NCI-H128 (cell line): ENCODE data around the gene UBXN1.
"Not testable (repeated sequence)": the region's sequence is repeated elsewhere in the genome, so short reads cannot be mapped to it uniquely, and the experiment has no call there.

Source experiments
- DNase-seq: peaks from one replicate; lab custom pipeline; 2025; ENCODE audit not compliant: unreplicated experiment; lab: John Stamatoyannopoulos, UW

UBXN1 gene

DNA sequence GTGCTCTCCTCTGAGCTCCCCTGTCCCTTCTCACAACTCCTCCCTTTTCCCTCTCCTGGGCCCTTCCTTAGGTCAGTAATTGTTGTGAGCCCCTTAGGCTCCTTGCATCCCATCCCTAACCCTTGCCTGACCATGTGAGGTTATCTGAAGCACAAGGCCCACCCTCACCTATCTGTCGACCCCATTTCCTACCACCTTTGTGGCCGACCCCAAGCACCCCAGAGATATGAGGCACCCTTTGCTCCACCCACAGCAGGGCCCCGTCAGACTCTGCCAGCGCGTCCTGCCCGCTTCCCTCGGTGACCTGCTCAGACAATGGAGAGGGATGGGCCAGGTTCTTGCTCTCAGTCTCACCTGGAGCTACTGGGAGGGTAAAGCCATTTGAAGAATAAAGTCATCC, 29.9 kb upstream of the UBXN1 start:
- no peak for DNase-seq

DNA sequence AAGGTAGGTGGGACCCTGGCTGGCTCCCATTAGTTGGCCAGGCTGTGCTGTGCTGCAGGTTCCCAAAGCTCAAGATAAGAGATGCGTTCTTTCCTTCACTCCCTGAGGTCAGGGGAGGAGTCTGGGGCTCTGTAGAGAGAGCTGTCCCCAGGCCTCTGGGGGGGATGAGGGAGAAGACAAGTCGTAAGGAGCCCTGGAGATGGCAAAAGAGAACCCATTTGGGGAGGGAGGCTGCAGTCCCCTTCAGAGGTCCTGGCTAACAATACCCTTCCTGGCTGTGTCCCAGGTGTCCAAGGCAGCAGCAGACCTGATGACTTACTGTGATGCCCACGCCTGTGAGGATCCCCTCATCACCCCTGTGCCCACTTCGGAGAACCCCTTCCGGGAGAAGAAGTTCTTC, 29.5 kb upstream of the UBXN1 start:
- no peak for DNase-seq

DNA sequence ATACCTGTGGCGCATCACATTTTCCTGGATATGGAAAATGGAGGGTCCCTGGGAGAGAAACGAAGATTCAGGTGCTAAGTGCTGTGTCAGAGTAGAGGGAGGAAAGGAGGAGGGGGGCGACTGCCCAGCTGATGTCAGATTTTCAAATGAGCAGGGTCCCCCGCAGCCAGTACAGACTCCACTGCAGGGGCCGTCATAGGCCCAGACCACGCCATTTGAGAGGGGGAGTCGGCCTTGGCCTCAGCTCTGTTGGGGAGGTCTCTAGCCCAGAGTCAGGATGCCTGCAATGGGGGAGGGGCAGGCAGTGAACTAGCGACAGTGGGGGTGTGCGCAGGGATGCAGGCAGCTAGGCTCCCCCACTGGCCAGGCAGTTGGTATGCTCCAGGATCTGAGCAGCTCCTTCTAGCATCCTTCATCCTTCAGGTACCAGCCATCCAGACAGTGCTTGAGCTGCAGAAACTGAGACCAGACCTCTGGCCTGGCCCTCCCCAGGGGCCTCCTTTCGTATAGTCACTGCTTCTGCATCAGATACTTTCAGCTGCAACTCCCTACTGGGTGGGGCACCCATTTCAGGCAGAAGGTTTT, 28.5 kb upstream of the UBXN1 start, which contains the start of the genes BSCL2 and GNG3:
TSS of gene BSCL2 (minus strand) at position 148 of the 585 bp plus-strand sequence. CDS start 229 bp downstream, outside the sequence.
TSS of gene GNG3 (plus strand) at position 400 of the 585 bp plus-strand sequence. CDS start 620 bp downstream, outside the sequence.
- peak; percentile 23 for DNase-seq

DNA sequence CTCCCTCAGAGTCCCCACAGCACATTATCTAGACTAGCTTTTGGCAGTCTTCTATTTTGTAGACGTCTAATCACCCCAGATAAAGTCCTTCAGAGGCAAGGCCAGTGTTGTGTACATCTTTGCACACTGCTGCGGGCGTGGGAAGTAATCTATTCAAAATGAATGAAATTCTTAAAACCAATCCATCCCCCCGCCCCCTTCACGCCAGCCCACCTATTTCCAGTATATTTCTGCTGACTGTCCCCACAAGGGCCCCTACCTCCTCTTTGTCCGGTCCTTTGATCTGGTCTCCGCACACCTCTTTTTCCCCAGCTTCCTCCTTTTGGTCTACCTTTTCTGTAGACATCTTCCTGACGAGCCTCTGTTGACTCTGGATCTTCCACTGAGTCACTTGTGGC, 28.0 kb upstream of the UBXN1 start:
- DNase-seq, result no peak

DNA sequence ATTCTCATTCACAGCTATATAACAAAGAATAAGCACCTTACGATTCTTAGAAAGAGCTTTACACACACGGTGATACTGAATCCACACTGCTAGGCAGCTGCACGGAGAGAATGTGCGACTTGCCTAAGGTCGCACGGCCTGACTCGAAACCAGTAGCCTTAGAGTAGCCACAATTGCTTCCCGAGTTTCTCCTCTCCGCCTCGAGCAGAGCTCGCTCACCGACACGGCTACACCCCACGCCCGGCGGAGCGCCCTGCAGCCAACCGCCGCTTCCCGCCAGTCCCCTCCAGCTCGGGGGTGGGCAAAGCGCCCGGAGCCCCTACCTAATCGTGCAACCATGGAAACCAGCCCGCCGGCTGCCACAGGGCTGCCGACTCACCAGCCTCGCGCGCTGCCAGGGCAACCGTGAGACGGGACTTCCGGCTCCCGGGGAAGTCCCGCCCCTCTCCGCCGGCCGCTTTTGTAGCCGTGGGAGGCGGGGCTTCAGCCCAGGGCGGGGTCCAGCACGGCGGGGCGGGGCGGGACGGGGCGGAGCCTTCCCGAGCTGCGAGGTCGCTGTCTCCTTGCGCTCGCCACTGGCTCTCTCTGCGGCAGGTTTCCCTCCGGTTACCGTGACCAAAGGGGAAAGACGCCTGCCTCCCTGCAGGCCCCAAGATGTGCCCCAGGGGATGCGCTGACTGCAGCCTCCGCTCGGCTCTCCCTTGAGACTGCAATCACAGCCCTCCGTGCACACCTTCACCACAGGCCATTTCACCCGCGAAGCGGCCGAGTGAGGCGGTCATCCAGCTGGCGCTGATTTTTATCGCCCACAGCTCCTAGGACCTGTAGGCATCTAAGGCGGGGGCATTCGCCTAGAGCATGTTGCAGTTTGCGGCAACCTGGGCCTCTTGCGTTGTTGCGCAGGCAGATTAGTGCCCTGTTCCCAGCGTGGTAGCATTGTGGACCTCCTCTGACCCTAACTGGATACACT, 27.3 kb upstream of the UBXN1 start:
- DNase-seq, result peak; percentile 98

DNA sequence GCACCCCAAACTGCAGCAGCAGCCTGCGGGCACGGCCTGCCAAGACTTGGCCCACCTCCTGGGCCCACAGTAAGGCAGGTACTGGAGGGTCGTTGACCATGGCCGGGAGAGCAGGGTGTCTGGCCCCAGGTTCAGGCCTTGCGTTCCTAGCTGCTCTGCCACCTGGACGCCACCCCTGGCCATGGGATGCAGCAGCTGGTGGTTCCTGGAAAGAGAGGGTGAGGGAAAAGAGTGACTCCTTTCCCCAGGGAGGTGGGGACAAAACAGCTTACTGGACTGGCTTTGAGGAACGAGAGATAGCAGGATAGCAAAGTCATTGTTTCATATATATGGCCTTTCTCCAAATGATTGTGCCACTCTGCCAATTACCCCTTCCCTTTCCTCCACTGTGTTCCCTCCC, 26.5 kb upstream of the UBXN1 start:
- no peak for DNase-seq

DNA sequence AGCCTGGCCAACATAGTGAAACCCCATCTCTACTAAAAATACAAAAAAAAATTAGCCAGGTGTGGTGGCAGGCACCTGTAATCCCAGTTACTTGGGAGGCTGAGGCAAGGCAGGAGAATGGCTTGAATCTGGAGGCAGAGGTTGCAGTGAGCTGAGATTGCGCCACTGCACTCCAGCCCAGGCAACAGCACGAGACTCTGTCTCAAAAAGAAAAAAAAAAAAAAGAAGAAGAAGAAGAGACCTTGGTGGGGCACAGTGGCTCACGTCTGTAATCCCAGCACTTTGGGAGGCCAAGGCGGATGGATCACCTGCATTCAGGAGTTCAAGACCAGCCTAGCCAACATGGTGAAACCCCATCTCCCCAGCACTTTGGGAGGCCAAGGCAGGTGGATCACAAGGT, 25.0 kb upstream of the UBXN1 start:
- not testable (repeated sequence) for DNase-seq

DNA sequence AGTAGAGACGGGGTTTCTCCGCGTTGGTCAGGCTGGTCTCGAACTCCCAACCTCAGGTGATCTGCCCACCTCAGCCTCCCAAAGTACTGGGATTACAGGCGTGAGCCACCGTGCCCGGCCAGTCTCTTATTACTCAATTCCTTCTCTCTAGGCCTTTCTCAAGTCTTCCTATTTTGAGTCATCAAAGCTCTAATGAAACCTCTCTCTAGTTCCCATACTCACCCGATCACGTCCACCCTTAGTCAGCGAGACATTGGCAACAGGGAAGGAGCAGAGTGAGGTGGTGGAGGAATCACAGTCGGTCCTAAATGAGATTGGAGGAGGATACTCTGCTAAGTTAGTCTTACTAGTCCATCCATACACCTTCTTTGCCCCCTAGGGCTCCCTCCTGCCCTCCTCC, 23.4 kb upstream of the UBXN1 start:
- DNase-seq, result no peak

DNA sequence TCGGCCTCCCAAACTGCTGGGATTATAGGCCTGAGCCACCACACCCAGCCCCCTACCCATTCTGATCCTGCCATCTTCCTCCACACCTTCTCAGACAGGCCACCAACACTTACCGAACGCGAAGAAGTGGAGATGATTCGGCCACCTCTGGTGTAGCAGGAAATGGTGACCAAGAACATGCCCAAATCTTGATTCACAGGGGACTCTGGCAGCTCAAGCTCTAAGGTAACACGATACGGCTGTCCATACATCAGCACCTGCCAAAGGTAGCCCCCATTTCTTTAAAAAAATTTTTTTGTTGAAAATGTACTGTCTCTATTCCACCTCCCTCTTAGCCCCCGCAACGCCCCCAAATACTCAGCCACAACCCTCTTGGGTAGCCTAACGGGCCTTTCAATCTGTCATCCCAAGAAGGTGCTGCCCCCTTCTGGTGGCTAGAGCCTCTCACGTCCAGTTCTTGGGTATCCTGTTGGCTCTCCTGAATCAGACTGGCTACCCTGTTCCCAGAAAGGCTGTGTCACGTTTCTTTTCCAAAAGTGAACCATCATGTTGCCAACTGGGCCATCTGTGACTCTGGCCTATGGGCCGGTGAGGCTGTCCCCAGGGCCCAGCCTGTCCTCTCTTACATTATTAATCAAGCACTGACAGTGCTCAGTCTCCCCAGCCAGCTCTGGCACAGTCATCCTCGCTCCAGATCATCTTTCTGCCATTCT, 15.7 kb upstream of the UBXN1 start:
- peak; percentile 41 for DNase-seq

DNA sequence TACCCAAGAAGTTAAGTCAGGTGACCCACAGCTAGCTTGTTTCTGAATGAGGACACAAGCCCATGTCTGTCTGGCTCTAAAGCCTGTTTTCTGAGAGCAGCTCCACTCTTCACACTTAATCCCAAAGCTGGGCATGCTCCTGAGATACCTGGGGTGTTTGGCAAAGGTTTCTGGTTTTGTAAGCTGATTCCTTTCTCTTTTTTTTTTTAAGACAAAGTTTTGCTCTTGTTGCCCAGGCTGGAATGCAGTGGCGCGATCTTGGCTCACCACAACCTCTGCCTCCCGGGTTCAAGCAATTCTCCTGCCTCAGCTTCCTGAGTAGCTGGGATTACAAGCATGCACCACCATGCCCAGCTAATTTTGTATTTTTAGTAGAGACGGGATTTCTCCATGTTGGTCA, 14.8 kb upstream of the UBXN1 start:
- not testable (repeated sequence) for DNase-seq

DNA sequence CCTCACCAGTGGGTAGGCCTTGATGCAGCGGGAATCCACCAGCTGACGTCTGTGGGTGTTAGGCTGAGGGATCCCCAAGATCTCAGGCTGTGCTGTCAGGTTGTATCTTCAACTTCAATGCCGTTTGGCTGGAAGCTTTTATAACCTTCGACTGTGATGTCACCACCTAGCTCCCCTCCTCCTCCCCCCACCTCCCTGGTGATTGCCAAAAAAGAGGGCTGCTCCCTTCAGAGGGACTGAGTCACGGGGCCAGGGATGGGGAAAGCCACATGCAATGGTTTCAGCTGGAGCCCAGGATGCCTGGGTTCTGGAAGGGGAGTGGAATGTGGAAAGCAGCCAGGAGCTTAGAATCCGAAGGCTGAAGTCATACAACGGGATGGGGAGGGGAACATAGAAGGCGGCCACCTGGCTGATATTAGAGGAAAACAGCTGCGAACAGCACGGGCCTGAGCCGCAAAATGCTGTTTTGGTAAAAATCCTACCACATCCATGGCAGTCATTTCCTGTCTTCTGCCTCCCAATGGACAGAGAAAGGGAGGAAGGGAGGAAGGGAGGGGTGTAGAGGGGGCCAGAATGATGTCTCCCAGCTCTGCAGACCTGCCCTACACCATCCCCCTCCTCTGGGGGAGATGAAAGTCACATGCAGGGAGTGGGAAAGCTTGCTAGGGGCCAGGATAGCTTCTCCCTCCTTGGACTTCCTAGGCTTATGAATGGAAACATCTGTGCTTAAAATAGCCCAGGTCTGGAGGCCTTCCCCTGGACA, 10.7 kb upstream of the UBXN1 start, which contains the start of gene LRRN4CL:
TSS of gene LRRN4CL (minus strand) at position 110 of the 763 bp plus-strand sequence. CDS start 1,022 bp downstream, outside the sequence.
- no peak for DNase-seq

DNA sequence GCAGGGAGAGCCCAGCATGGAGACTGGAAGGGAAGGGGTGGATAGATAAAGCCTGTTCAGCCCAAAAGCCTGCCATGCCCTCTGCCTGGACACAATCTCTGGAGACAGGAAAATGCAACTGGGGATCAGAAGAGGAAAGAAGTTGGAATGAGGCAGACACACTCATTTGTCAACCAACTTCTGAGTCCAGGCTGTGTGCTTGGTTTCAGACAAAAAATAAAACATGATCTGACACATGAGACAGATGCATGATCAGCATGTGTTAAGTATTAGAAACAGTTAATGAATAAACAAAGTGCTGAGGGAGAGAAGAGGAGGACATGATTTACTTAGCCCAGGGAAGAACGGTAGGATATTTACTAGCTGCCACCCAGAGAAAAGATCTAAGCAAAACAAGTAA, 9.6 kb upstream of the UBXN1 start:
- no peak for DNase-seq

DNA sequence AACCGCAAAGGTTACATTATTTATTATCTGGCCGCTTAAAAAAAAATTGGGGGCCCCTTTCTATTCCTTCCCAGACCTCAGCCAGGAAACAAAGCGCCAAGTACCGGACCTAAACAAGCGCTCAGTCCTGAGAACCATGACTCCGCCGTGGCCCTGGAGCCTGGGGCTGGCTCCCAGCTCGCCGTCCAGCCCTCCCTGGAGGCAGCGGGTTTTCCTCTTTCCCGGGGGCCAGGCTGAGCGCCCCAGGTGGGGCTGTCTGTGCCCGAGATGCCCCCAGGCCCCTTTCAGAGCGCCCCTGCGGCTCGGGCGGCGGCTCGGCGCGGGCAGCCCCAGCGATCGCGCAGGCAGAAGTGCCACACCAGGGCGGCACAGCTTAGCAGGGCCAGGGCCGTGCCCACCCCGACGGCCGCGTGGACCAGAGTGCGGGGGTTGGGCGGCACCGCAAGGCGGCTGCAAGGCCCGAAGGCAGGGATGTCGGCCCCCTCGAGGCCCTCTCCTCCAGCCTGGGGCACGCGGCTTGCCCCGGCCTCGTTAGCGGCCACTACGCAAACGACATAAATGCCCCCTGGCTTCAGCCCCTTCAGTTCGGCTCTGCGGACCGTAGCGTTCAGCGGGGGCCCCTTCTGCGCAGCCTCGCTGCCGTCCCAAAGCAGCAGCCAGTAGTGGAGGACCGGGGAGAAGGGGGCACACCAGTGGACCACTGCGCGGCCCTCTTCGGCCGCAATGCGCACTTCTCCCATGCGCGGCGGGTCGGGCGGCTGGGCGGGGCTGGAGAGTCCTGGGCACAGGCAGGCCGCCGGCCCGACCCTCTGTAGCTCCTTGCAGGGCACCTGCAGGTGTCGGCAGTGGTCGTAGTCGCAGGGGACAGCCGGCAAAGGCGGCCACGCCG, 8.9 kb upstream of the UBXN1 start:
- no peak for DNase-seq

DNA sequence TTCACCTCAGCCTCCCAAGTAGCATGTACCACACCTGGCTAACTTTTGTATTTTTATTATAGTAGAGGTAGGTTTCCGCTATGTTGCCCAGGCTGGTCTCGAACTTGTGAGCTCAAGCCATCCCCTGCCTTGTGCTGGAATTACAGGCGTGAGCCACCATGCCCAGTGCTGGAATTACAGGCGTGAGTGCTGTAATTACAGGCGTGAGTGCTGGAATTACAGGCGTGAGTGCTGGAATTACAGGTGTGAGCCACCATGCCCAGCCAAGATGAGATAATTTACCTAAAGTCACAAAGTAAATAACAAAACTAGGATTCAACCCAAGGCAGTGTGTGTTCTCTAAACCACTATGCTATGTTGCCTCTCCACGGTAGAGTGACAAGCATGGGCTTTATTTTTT, 3.6 kb upstream of the UBXN1 start:
- no peak for DNase-seq

DNA sequence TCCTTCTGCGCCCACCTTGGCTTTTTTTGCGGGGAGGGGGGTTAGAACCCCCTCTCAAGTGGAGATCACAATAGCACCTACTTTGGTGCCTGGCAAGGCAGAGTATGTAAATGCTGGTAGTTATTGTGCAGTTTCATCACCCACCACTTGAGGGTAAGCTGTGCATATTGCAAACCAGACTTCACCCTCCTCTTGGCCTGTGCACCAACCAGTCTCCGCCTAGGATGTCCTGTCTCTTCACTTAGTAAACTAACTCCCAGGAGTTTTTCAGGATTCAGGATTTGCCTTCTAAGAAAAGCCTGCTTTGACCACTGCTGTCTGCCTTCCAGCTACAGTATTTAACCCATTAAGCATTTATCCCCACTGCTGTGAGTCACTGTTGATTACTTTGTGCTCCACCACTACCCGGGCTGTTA, 2.0 kb upstream of the UBXN1 start:
- no peak for DNase-seq

DNA sequence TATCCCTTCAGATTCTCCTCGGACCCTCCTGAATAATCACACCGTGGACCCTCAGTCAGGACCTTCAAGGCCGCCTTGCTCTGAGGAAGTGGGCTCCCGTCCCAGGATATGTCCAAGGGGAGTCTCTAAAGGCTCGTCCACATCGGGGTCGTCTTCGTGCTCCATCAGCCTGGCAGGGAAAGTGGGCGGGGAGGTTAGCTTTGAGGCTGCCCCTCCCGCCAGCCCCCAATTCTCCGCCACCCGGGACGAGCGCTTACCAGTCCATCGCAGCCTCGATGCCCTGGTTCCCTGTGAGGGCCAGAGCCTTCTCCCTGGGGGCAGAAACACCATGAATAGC, 472 bp downstream of the UBXN1 start:
- DNase-seq, result no peak

DNA sequence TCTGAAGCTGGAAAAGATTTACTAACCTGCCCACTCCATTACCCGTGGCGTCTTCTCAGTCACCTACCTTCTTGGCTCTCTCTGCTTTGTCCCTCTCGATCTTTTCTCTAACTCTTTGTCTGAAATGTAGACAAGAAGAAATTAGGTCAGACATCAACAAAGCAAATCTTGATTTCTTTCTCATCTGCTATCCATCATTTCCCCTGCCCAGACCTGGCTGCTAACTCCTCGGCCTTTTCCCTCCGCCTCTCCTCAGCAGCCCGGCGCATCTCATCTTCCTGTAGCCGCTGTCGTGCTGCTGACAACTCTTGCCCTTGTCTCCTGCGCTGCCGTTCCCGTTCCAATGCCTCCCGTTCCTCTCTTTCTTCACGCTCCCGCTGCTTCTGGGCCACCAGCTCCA, 1.2 kb downstream of the UBXN1 start:
- no peak for DNase-seq

DNA sequence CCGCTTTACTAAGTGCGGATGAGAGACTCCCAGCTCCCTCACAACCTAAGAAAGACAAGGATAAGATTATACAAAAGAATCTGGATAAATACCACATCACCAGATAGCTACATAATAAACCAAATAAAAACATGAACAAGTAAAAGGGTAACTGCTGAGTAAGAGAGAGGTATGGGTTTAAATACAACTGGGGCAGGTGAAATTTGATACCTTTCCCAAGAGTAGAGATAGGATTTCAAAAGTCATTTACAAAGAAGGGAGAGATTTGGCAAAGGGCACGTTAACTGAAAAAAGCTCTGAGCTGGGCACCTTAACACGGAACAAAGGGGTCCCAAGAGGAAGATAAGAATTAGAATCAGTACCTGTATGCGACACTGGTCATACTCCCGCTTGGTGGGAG, 1.7 kb downstream of the UBXN1 start:
- DNase-seq, result no peak

DNA sequence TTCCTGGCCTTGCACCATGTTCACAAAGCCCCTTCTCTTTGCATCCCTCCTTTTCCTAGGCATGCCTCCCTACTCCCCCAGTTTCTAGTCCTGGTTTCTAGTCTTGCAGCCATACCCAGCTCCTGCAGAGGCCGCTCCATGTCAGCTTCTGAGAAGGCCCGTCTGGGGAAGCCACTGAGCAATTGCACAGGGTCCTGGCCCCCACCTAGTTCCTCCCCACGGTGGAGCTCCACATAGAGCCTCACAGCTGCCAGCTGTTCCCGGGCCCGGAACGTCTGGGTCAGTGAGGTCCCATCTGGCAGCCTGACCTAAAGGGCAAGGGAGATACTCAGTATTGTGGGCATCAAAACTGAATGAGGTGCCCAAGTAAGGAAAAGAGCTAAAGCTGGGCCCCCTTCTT, 2.2 kb downstream of the UBXN1 start:
- no peak for DNase-seq

DNA sequence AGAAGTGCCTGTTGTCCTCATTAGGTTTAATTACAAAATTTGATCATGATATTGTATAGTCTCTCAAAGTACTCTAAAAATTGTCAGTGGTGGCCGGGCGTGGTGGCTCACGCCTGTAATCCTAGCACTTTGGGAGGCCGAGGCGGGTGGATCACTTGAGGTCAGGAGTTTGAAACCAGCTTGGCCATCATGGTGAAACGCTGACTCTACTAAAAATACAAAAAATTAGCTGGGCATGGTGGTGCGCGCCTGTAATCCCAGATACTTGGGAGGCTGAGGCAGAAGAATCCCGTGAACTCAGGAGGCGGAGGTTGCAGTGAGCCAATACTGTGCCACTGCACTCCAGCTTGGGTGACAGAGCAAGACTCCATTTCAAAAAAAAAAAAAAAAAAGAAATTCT, 3.5 kb downstream of the UBXN1 start:
- not testable (repeated sequence) for DNase-seq
